GM18858 (cell line): ENCODE results near the gene POU5F1.
"Not testable (repeated sequence)": the region's sequence is repeated elsewhere in the genome, so short reads cannot be mapped to it uniquely, and the experiment has no call there.

Experiments
- ATAC-seq: cut with Tn5 transposase; IDR thresholded peaks from one replicate; pipeline ENCODE4 v1.9.1; 2021; ENCODE audit not compliant: unreplicated experiment

Gene POU5F1

GRCh38 chr6:31170600-31170881 is at the start of gene POU5F1:
TSS of gene POU5F1 (minus strand) at chr6:31170682. CDS start at chr6:31170620, 62 bp downstream.
- ATAC-seq: no peak

GRCh38 chr6:31216208-31216898 is 45.9 kb upstream of the POU5F1 start:
- ATAC-seq: no peak

GRCh38 chr6:31215216-31215615 is 44.7 kb upstream of the POU5F1 start:
- not testable (repeated sequence) for ATAC-seq

- ATAC-seq: no peak
These were observed 44.0 kb upstream of the POU5F1 start for GRCh38 chr6:31214516-31214915.

GRCh38 chr6:31210741-31211532 is 40.5 kb upstream of the POU5F1 start:
- no peak for ATAC-seq

- ATAC-seq: no peak
These were observed 39.6 kb upstream of the POU5F1 start for GRCh38 chr6:31210123-31210522.

GRCh38 chr6:31209137-31209536 is 38.7 kb upstream of the POU5F1 start:
- ATAC-seq: no peak

- no peak for ATAC-seq
These were observed 38.0 kb upstream of the POU5F1 start for GRCh38 chr6:31208506-31208905.

GRCh38 chr6:31205638-31206037 is 35.2 kb upstream of the POU5F1 start:
- ATAC-seq: no peak

- ATAC-seq: no peak
These were observed 34.3 kb upstream of the POU5F1 start for GRCh38 chr6:31204751-31205145.

- peak; percentile 50 for ATAC-seq
These were observed 33.0 kb upstream of the POU5F1 start for GRCh38 chr6:31203345-31203979.

GRCh38 chr6:31202259-31203166 is 32.0 kb upstream of the POU5F1 start:
- ATAC-seq: no peak

- ATAC-seq: not testable (repeated sequence)
These were observed 28.6 kb upstream of the POU5F1 start for GRCh38 chr6:31199105-31199452.

GRCh38 chr6:31197559-31198305 is 27.2 kb upstream of the POU5F1 start:
- no peak for ATAC-seq

GRCh38 chr6:31196251-31197022 is 26.0 kb upstream of the POU5F1 start:
- ATAC-seq: not testable (repeated sequence)

GRCh38 chr6:31195308-31195979 is 25.0 kb upstream of the POU5F1 start:
- ATAC-seq: not testable (repeated sequence)

- ATAC-seq: no peak
These were observed 23.8 kb upstream of the POU5F1 start for GRCh38 chr6:31194061-31194834.

GRCh38 chr6:31193206-31193605 is 22.7 kb upstream of the POU5F1 start:
- no peak for ATAC-seq
